Nephron (organoid): ENCODE measurements around the gene TBC1D10A.

Experiments used
- H3K27ac Mint-ChIP-seq, 3 experiments: 2 replicates each; pipeline ENCODE4 v1.8.0; 2020; ENCODE audit warnings: mixed read lengths in 3 of 3, mild to moderate bottlenecking in 2 of 3, moderate library complexity in 1 of 3
- H3K27me3 Mint-ChIP-seq: 2 replicates; pipeline ENCODE4 v1.8.0; 2021; ENCODE audit warnings: low read depth, mild to moderate bottlenecking, moderate library complexity, mixed read lengths
- H3K36me3 Mint-ChIP-seq: 2 replicates; pipeline ENCODE4 v1.8.0; 2020; ENCODE audit warnings: low read depth, mixed read lengths
- H3K4me1 Mint-ChIP-seq: 2 replicates; pipeline ENCODE4 v1.8.0; 2020; ENCODE audit warnings: mixed read lengths
- H3K4me3 Mint-ChIP-seq, 3 experiments: 2 replicates each; pipeline ENCODE4 v1.8.0; 2020; ENCODE audit warnings: mild to moderate bottlenecking in 3 of 3, mixed read lengths in 3 of 3, moderate library complexity in 2 of 3
- H3K9me3 Mint-ChIP-seq: 2 replicates; pipeline ENCODE4 v1.8.0; 2020; ENCODE audit warnings: mixed read lengths
- TF ChIP-seq, protein P1 (sequence below), 3 experiments: fragments of 200-600 bp; sonication (generic); IDR thresholded peaks; one replicate each; pipeline ENCODE4 v1.5.0; 2021; ENCODE audit warnings: antibody characterized with exemption in 3 of 3; ENCODE audit not compliant: unreplicated experiment in 3 of 3

Gene TBC1D10A

DNA sequence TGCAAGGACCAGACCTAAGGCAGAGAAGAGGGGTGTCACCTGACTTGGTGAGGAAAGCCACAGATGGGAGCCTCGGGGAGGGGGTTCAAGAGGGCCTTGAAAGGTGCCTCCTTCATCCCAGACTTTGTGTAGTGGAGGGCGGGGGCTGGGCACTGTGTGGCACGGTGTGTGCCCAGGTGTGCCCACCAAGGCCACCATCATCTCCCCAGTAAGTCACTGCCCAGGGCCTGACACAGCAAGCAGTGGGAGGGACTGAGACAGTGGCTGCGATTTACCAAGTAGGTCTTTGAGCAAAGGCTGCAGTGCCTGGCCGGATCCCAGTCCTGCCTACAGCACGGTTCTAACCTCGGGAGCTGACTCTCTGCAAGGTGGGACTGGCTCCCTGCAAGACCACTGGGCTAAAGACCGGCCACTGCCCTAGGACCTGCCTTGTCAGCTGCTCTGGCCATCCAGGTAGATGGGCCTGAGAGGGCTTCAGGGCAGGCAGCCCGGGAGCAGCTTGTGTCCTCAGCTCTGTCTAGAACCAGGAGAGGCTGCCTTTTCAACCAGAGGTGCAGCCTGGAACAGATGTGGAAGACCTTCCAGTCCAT is 61.5 kb downstream of the TBC1D10A start:
- H3K27me3 Mint-ChIP-seq: peaks cover 10% of the 10 kb centered on the region
- H3K36me3 Mint-ChIP-seq: no peaks in the 10 kb centered on the region
- no peaks in the 10 kb centered on the region for H3K4me1 Mint-ChIP-seq
- H3K4me3 Mint-ChIP-seq: no peak overlapping the region
- no peaks in the 10 kb centered on the region for H3K9me3 Mint-ChIP-seq
- H3K27ac Mint-ChIP-seq: no peak overlapping the region
- TF ChIP-seq, protein P1, sequence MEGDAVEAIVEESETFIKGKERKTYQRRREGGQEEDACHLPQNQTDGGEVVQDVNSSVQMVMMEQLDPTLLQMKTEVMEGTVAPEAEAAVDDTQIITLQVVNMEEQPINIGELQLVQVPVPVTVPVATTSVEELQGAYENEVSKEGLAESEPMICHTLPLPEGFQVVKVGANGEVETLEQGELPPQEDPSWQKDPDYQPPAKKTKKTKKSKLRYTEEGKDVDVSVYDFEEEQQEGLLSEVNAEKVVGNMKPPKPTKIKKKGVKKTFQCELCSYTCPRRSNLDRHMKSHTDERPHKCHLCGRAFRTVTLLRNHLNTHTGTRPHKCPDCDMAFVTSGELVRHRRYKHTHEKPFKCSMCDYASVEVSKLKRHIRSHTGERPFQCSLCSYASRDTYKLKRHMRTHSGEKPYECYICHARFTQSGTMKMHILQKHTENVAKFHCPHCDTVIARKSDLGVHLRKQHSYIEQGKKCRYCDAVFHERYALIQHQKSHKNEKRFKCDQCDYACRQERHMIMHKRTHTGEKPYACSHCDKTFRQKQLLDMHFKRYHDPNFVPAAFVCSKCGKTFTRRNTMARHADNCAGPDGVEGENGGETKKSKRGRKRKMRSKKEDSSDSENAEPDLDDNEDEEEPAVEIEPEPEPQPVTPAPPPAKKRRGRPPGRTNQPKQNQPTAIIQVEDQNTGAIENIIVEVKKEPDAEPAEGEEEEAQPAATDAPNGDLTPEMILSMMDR (IDR thresholded peaks at IDR 0.05; ENCODE audit: unreplicated experiment in 3 of 3): no peak

DNA sequence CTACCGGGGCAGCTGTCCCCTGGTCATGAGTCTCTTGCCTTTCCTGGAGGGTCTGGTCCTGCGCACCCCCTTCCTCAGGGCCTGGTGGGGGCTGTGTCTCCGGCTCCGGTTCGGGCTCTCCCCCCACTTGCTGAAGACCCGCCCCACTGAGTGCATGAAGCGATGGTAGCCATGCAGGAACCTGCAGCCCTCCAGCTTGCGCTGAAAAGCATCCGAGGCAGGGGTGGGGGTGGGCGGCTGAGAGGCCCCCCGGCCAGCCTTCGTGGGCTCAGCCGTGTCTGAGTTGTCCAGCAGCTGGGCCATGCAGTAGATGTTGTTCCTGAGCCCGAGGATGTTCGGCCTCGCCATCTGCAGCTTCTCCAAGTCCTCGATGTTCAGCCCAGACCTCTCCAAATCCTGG is 62.9 kb downstream of the TBC1D10A start:
- H3K9me3 Mint-ChIP-seq: no peaks in the 10 kb centered on the region
- H3K36me3 Mint-ChIP-seq: no peaks in the 10 kb centered on the region
- no peaks in the 10 kb centered on the region for H3K4me1 Mint-ChIP-seq
- H3K27ac Mint-ChIP-seq: no peak overlapping the region
- peaks cover 11% of the 10 kb centered on the region for H3K27me3 Mint-ChIP-seq
- TF ChIP-seq, protein P1 (IDR thresholded peaks at IDR 0.05; ENCODE audit: unreplicated experiment in 3 of 3): no peak
- H3K4me3 Mint-ChIP-seq: no peak overlapping the region

DNA sequence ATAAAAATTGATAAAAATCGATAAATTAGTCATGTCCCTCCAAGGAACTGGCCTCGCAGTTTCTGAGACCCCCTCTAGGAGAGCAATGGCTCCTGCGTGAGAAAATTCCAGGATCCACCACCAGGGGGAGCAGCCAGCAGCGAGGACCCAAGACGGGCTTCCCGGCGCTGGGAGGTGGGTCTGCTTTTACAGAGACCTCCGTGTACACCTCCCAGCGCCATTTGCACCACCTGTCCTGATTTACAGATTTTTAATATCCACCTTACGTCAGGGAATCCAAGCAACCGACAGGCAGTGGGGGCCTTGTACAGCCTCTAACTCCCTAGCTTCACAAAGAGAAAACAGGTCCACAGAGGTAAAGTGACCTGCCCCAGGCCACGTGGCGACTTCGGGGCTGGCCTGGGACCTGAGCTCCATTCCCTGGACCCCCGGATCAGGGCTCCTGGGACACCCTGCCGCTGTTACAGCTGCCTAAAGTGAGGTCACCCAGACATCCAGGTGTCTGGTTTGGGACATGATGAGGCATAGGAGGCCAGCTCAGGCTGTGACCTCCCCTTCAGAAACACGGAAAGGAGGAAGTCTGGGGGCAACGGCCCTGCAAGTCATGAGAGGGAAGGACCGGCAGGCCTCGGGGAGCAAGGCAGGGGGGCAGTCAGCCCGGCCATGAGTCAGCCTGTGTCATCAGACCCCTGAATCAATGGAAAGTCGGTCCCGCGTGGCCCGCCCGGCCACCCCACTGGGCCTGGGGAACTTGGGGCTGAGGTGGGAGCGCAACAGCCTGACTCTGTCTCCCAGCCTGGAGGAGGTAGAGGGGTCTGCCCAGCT is 63.6 kb downstream of the TBC1D10A start:
- no peaks in the 10 kb centered on the region for H3K36me3 Mint-ChIP-seq
- peaks cover 12% of the 10 kb centered on the region for H3K27me3 Mint-ChIP-seq
- no peaks in the 10 kb centered on the region for H3K9me3 Mint-ChIP-seq
- H3K4me3 Mint-ChIP-seq: no peak overlapping the region
- TF ChIP-seq, protein P1 (IDR thresholded peaks at IDR 0.05; ENCODE audit: unreplicated experiment in 3 of 3): peak; percentile 98 to 100 (median 98)
- peak overlapping the region in 1 of 3 experiments; percentile 67 for H3K27ac Mint-ChIP-seq
- H3K4me1 Mint-ChIP-seq: no peaks in the 10 kb centered on the region

DNA sequence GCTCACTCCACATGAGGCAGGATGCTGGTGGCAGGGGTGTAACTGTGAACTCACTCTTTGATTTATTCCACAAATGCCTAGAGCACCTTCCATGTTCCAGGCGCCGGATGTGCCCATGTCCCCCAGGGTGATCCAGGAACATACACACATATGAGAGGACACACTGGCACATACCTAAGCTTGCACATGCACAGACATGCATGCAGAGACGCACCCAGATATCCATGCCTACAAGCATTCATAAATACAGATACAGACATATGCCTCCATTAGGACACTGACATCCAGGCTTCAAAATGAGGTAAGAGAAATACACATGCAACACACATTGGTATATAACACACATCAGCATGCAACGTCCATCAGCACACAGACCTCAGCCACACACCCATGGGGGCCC is 64.6 kb downstream of the TBC1D10A start:
- Mint-ChIP-seq H3K9me3 (no peaks in the 10 kb centered on the region), H3K27me3 (peaks cover 12% of the 10 kb centered on the region), H3K36me3 (no peaks in the 10 kb centered on the region), H3K27ac (no peak overlapping the region), H3K4me3 (no peak overlapping the region), H3K4me1 (peaks cover under 1% of the 10 kb centered on the region)
- TF ChIP-seq, protein P1 (IDR thresholded peaks at IDR 0.05; ENCODE audit: unreplicated experiment in 3 of 3): no peak

DNA sequence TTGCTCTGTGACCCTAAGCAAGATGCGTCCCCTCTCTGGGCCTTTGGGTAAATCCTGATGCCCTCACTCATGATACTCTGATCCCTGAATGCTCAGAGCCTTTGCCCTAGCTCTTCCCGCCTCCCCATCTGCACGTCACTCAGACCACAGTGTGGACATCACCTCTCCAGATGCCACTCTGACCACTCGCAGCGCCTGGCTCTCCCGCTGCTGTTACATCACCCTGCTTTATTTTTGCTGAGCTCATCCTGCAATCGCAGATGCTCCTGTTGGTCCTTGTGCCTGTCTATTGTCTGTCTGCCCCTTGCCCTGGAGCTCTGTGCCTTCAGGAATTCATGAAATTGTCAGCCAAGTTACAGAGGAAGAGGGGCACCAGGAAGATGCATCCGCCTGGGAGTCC is 65.6 kb downstream of the TBC1D10A start:
- Mint-ChIP-seq H3K9me3 (no peaks in the 10 kb centered on the region), H3K4me1 (peaks cover 11% of the 10 kb centered on the region), H3K27ac (no peak overlapping the region), H3K36me3 (no peaks in the 10 kb centered on the region), H3K27me3 (peaks cover 15% of the 10 kb centered on the region), H3K4me3 (no peak overlapping the region)
- TF ChIP-seq, protein P1 (IDR thresholded peaks at IDR 0.05; ENCODE audit: unreplicated experiment in 3 of 3): no peak
